MCF 10A (cell line): ENCODE data around the gene KLK1. TPM values are rescaled to one million over a fixed set of nuclear protein-coding genes. Genes with fewer than 3 reads are reported as not detected.

Experiments used
- BruUV-seq: library from RNA; stranded (reverse); fragments of 400-500 nt; replicated peaks from 2 replicates; lab custom pipeline; 2021; lab: Mats Ljungman, UMichigan
- CTCF ChIA-PET: fragments of 300-600 bp; sonication (Branson Sonifier 250); formaldehyde crosslinking; extraction: SDS; loops from one replicate; lab custom pipeline; 2021; ENCODE audit warnings: antibody characterized with exemption, inconsistent platforms; lab: Yijun Ruan, JAX
- POLR2A ChIA-PET: fragments of 300-600, 350-650 bp; sonication (Branson Sonifier 250); formaldehyde crosslinking; extraction: SDS; loops from one replicate; lab custom pipeline; 2020; ENCODE audit warnings: antibody characterized with exemption, inconsistent platforms; lab: Yijun Ruan, JAX
- DNase-seq: peaks from one replicate; pipeline ENCODE4 v3.0.0-alpha.2; 2018; ENCODE audit not compliant: unreplicated experiment
- H3K27ac Mint-ChIP-seq: one replicate; pipeline ENCODE4 v1.8.0; 2022; ENCODE audit warnings: mild to moderate bottlenecking, low read depth, mixed read lengths; ENCODE audit not compliant: unreplicated experiment
- H3K27me3 Mint-ChIP-seq: one replicate; pipeline ENCODE4 v1.8.0; 2022; ENCODE audit warnings: mixed read lengths; ENCODE audit not compliant: insufficient read depth, unreplicated experiment
- H3K36me3 Mint-ChIP-seq: one replicate; pipeline ENCODE4 v1.8.0; 2022; ENCODE audit warnings: mild to moderate bottlenecking, moderate library complexity, mixed read lengths; ENCODE audit not compliant: insufficient read depth, unreplicated experiment
- H3K4me1 Mint-ChIP-seq: one replicate; pipeline ENCODE4 v1.8.0; 2022; ENCODE audit warnings: mixed read lengths; ENCODE audit not compliant: insufficient read depth, unreplicated experiment
- H3K4me3 Mint-ChIP-seq: one replicate; pipeline ENCODE4 v1.8.0; 2022; ENCODE audit warnings: mild to moderate bottlenecking, moderate library complexity, mixed read lengths; ENCODE audit not compliant: unreplicated experiment
- H3K9me3 Mint-ChIP-seq: one replicate; pipeline ENCODE4 v1.8.0; 2022; ENCODE audit warnings: mixed read lengths; ENCODE audit not compliant: unreplicated experiment
- CTCF ChIP-seq: fragments of 200-600 bp; IDR thresholded peaks from one replicate; pipeline ENCODE4 v1.8.0; 2022; ENCODE audit warnings: antibody characterized with exemption, mild to moderate bottlenecking; ENCODE audit not compliant: unreplicated experiment
- intact Hi-C: fragments of 100-400 bp; cut with micrococcal nuclease; formaldehyde crosslinking; loops from 2 replicates; pipeline ENCODE4 v1.14.1; 2022
- total RNA-seq: library from RNA; stranded (reverse); gene quantifications from 2 replicates; pipeline ENCODE4 v1.2.3, GENCODE V29; 2022

The KLK1 gene
- total RNA-seq, 1 experiment from 2014 or later = 0.84 TPM

- BruUV-seq = no TSS peak
- Mint-ChIP-seq H3K4me1 (peaks cover 2% of the 10 kb centered on the region), H3K4me3 (no peak overlapping the region), H3K36me3 (peaks cover 51% of the 10 kb centered on the region), H3K9me3 (no peaks in the 10 kb centered on the region), H3K27me3 (no peaks in the 10 kb centered on the region), H3K27ac (no peak overlapping the region)
- peak; percentile 7 for TF ChIP-seq CTCF
- intact Hi-C loops = loop anchor here (1.0 kb wide), 1 partner anchor 127 kb away; no protein-coding TSS in a partner anchor
- ChIA-PET POLR2A (interaction anchor here (0.8 to 5.1 kb wide), 3 partner anchors 9 to 419 kb away, joined by 3 to 33 read pairs (median 4); partner anchors contain the start of gene NR1H2), CTCF (interaction anchor here (1.3 to 2.4 kb wide), 3 partner anchors 12 to 183 kb away, joined by 4 to 14 read pairs (median 5); no protein-coding TSS in a partner anchor)
- peak; percentile 39 for DNase-seq
These were observed 28.5 kb downstream of the KLK1 start for GRCh38 chr19:50794876-50795663.

DNA sequence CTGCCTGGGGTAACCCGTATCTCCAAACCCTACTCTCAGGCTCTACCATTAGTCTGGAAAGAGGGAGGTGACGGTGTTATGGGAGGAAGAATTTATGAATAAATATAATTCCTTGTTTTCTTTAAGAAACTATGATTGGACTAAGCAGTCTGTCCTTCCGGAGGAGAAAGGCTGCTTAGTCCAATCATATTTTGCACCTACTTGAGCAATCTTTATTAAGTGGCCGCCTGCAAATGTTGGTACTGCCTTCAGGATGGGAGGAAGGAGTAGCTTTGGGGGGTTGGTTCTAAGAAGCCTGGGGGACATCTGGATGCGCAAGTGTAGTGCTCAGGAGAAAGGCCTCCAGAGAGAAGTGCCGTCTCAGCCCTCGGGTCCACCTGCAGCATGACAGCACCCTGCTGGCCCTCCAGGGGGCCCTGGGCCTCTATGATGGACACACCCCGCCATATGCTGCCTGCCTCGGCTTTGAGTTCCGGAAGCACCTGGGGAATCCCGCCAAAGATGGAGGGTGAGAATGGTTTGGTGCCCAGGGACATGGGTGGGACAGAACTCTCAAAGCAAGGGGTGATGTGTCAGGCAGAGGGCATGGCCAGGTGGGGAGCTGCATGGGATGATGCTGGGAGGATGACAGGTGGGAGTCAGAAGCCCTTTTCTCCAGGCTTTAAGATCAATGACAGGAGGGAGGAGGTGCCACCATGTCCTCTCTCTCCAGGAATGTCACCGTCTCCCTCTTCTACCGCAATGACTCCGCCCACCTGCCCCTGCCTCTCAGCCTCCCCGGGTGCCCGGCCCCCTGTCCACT, 29.3 kb downstream of the KLK1 start:
- no TSS peak for BruUV-seq
- DNase-seq = peak; percentile 57
- Mint-ChIP-seq H3K27ac (no peak overlapping the region), H3K27me3 (no peaks in the 10 kb centered on the region), H3K4me1 (no peaks in the 10 kb centered on the region), H3K4me3 (no peak overlapping the region), H3K36me3 (peaks cover 43% of the 10 kb centered on the region), H3K9me3 (no peaks in the 10 kb centered on the region)
- no peak for TF ChIP-seq CTCF
- intact Hi-C loops = loop anchor here (1.0 kb wide), 1 partner anchor 128 kb away; no protein-coding TSS in a partner anchor
- CTCF ChIA-PET = interaction anchor here (0.5 to 1.9 kb wide), 3 partner anchors 11 to 184 kb away, joined by 3 to 5 read pairs (median 4); no protein-coding TSS in a partner anchor
- POLR2A ChIA-PET = interaction anchor here (0.7 to 5.1 kb wide), 4 partner anchors 9 to 520 kb away, joined by 3 to 33 read pairs (median 4); partner anchors contain the start of gene NR1H2

- no peak for DNase-seq
- intact Hi-C loops = loop anchor here (1.0 kb wide), 1 partner anchor 129 kb away; no protein-coding TSS in a partner anchor
- no peaks in the 10 kb centered on the region for H3K27me3 Mint-ChIP-seq
- no peak overlapping the region for H3K27ac Mint-ChIP-seq
- no peaks in the 10 kb centered on the region for H3K4me1 Mint-ChIP-seq
- POLR2A ChIA-PET = interaction anchor here (0.7 to 5.1 kb wide), 2 partner anchors 10 to 520 kb away, joined by 3 to 33 read pairs; no protein-coding TSS in a partner anchor
- H3K36me3 Mint-ChIP-seq = peaks cover 42% of the 10 kb centered on the region
- CTCF ChIA-PET = interaction anchor here (0.5 to 2.6 kb wide), 5 partner anchors 124 to 855 kb away, joined by 3 to 7 read pairs (median 5); no protein-coding TSS in a partner anchor
- no peak for TF ChIP-seq CTCF
- no peaks in the 10 kb centered on the region for H3K9me3 Mint-ChIP-seq
- BruUV-seq = TSS peak; percentile 0
- no peak overlapping the region for H3K4me3 Mint-ChIP-seq
These were observed 30.0 kb downstream of the KLK1 start for GRCh38 chr19:50793558-50794065.
